HepG2 (cell line): Measurements from ENCODE around the gene IRX2.

Source experiments
- CREB1 ChIP-seq, 2 experiments: fragments of 450-650 bp in 1 of 2; IDR thresholded peaks; 2 replicates each; pipeline ENCODE4 v1.6.1; 2016 to 2017; ENCODE audit warnings: control low read depth in 1 of 2, mild to moderate bottlenecking in 1 of 2, missing compliant biosample characterization in 1 of 2, missing genetic modification characterization in 1 of 2
- ELF1 ChIP-seq: sonication (generic); formaldehyde crosslinking; IDR thresholded peaks from 2 replicates; pipeline ENCODE4 v1.4.0; 2020; ENCODE audit warnings: missing genetic modification reagents
- SUZ12 ChIP-seq: fragments of 150-350 bp; IDR thresholded peaks from 2 replicates; pipeline ENCODE4 v1.6.1; 2014; ENCODE audit warnings: low read depth, low read length
- ZNF562 ChIP-seq: sonication (generic); formaldehyde crosslinking; IDR thresholded peaks from 2 replicates; pipeline ENCODE4 v1.8.0; 2022; ENCODE audit warnings: missing genetic modification reagents, borderline replicate concordance

DNA sequence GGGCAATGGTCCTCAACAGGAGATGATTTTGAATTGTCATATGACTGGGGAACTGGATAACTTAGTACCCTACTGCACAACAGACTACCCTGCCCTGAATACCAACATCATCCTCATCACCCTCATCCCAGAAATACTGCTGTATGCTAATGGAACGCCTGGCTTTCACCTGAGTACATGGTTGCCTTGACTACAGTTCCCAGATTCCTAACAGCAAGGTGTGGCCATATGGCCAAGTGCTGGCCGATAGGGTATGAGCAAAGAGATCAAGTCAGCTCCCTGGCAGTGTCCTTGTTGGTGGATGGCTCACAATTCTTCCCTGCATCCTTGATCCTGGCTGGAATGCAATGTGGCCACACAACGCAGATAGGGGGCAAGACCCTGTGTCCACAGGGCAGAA, 31.2 kb upstream of the IRX2 start:
- no peak for TF ChIP-seq ZNF562 (CRISPR knock-in tag)
- TF ChIP-seq CREB1 (IDR thresholded peaks at IDR 0.05), result no peak
- TF ChIP-seq CREB1 (CRISPR knock-in tag; IDR thresholded peaks at IDR 0.05), result no peak
- no peak for TF ChIP-seq ELF1 (CRISPR knock-in tag)
- no peak for TF ChIP-seq SUZ12
